Keratinocyte (primary cell): ENCODE results near the gene HLA-DOB. TPM values are rescaled to one million over a fixed set of nuclear protein-coding genes. Genes with fewer than 3 reads are reported as not detected.

ENCODE experiments used
- DNase-seq: peaks from one replicate; pipeline ENCODE4 v3.0.0-alpha.2; 2011; ENCODE audit warnings: low read depth, missing footprints, low spot score
- FAIRE-seq: peaks from 2 replicates; lab custom pipeline; 2011; peaks lifted over from hg19 to GRCh38; lab: Jason Lieb, UNC
- H2AFZ ChIP-seq: 2 replicates; pipeline ENCODE4 v1.6.0; 2012; ENCODE audit warnings: low read length, control low read depth, inconsistent platforms; ENCODE audit not compliant: control insufficient read depth
- H3K27ac ChIP-seq: 2 replicates; pipeline ENCODE4 v1.5.1; 2011; ENCODE audit warnings: low read length; ENCODE audit not compliant: control insufficient read depth, insufficient read depth
- H3K27me3 ChIP-seq: 3 replicates; pipeline ENCODE4 v1.6.0; 2011; ENCODE audit warnings: low read length; ENCODE audit not compliant: control insufficient read depth, insufficient read depth; ENCODE audit errors: extremely low read depth
- H3K36me3 ChIP-seq, 2 experiments: 2 replicates in 1 of 2; 3 replicates in 1 of 2; pipeline ENCODE4 v1.5.1; 2011; ENCODE audit warnings: low read length in 2 of 2, mild to moderate bottlenecking in 1 of 2; ENCODE audit not compliant: control insufficient read depth in 2 of 2, insufficient read depth in 2 of 2; ENCODE audit errors: extremely low read depth in 1 of 2
- H3K4me1 ChIP-seq: 3 replicates; pipeline ENCODE4 v1.5.1; 2011; ENCODE audit warnings: low read length; ENCODE audit not compliant: control insufficient read depth, insufficient read depth; ENCODE audit errors: extremely low read depth
- H3K4me2 ChIP-seq: 3 replicates; pipeline ENCODE4 v1.6.0; 2011; ENCODE audit warnings: low read depth, low read length; ENCODE audit not compliant: control insufficient read depth, insufficient read depth; ENCODE audit errors: extremely low read depth
- H3K4me3 ChIP-seq, 3 experiments: fragments of 200-600 bp in 1 of 3; sonication (generic) in 1 of 3; 2 replicates in 2 of 3; 3 replicates in 1 of 3; pipeline ENCODE4 v1.5.1; 2011 to 2016; ENCODE audit warnings: low read length in 3 of 3, mild to moderate bottlenecking in 3 of 3, control low read depth in 2 of 3, inconsistent platforms in 1 of 3, low read depth in 1 of 3, mixed read lengths in 1 of 3, mixed run types in 1 of 3, moderate library complexity in 1 of 3; ENCODE audit not compliant: control insufficient read depth in 2 of 3, insufficient read depth in 2 of 3; ENCODE audit errors: extremely low read depth in 1 of 3
- H3K79me2 ChIP-seq: 2 replicates; pipeline ENCODE4 v1.6.0; 2012; ENCODE audit warnings: low read length; ENCODE audit not compliant: control insufficient read depth, insufficient read depth
- H3K9ac ChIP-seq: 3 replicates; pipeline ENCODE4 v1.6.0; 2011; ENCODE audit warnings: low read length; ENCODE audit not compliant: control insufficient read depth, insufficient read depth; ENCODE audit errors: extremely low read depth
- H3K9me1 ChIP-seq: 3 replicates; pipeline ENCODE4 v1.6.0; 2011; ENCODE audit warnings: low read length; ENCODE audit not compliant: control insufficient read depth, insufficient read depth; ENCODE audit errors: extremely low read depth
- H3K9me3 ChIP-seq: 2 replicates; pipeline ENCODE4 v1.5.1; 2012; ENCODE audit warnings: low read depth, low read length; ENCODE audit not compliant: control insufficient read depth
- H4K20me1 ChIP-seq: 3 replicates; pipeline ENCODE4 v1.6.0; 2011; ENCODE audit warnings: low read length; ENCODE audit not compliant: control insufficient read depth, insufficient read depth; ENCODE audit errors: extremely low read depth
- EZH2 ChIP-seq: IDR thresholded peaks from one replicate; pipeline ENCODE4 v1.6.1; 2012; ENCODE audit warnings: inconsistent platforms, mild to moderate bottlenecking, low read length, moderate library complexity
- dilution Hi-C: fragments of 300-500 bp; cut with MboI; formaldehyde crosslinking; loops from one replicate; pipeline ENCODE4 v1.7.0; 2020; ENCODE audit warnings: low sequenced_read_pairs; ENCODE audit not compliant: extremely low pct_ligation_motif_present
- polyA plus RNA-seq, 5 experiments: library from polyadenylated mRNA; depleted of rRNA in 3 of 5; stranded (reverse) in 3 of 5; stranded (forward) in 1 of 5; unstranded in 1 of 5; fragments of >200 nt; gene quantifications; 1 replicate in 1 of 5; 2 replicates in 3 of 5; 3 replicates in 1 of 5; pipeline versions ENCODE4 v1.2.1 to v1.2.3, GENCODE V29; 2011 to 2012; ENCODE audit warnings: missing spikeins in 2 of 5, low read depth in 1 of 5, low replicate concordance in 1 of 5
- TF ChIP-seq, protein P1 (sequence below), 3 experiments: IDR thresholded peaks in 1 of 3; conservative IDR thresholded peaks in 1 of 3; optimal IDR thresholded peaks in 1 of 3; 2 replicates in 2 of 3; 3 replicates in 1 of 3; pipeline versions ENCODE3 to v1.5.1; 2011; ENCODE audit warnings: low read length in 3 of 3, mild to moderate bottlenecking in 3 of 3, moderate library complexity in 2 of 3, control low read depth in 1 of 3, inconsistent platforms in 1 of 3; ENCODE audit not compliant: insufficient read depth in 2 of 3; ENCODE audit errors: extremely low read depth in 1 of 3

Gene HLA-DOB
- polyA plus RNA-seq, 1 donor (not counting 4 experiments of a cell fraction or from before 2014, with no cell fraction given): 12.5 TPM

DNA sequence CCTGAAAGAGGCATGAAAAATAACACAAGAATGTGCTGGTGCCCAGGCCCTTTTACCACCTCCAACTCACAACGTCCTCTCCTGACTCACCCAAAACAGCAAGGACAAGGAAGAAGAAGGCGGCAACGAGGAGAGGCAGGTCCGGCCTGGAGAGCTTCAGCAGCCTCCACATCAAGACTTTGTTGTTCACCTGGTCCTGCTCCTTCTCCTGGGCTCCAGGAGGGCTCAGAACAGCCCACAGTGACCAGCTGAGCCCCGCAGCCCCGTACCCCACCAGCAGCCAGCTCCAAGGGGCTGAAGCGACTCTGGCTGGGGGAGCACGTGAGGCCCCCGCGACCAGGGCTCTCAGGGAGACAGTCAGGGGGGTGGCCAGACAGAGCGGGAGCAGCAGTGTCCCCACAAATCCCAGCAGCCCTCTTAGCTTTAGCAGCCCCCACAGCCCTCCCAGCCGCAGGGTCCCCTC, 20.9 kb upstream of the HLA-DOB start:
- FAIRE-seq (peak; percentile 46), DNase-seq (peak; percentile 53)
- no peaks in the 10 kb centered on the region for H3K27me3 ChIP-seq

GRCh38 chr6:32836873-32837272, 20.1 kb upstream of the HLA-DOB start:
- peaks cover 15% of the 10 kb centered on the region for H3K4me1 ChIP-seq
- H3K9me3 ChIP-seq: no peaks in the 10 kb centered on the region
- no peaks in the 10 kb centered on the region for H3K9me1 ChIP-seq
- no peak overlapping the region for H3K27ac ChIP-seq
- no peak for DNase-seq
- peaks cover 22% of the 10 kb centered on the region for H3K79me2 ChIP-seq
- peak overlapping the region in 2 of 3 experiments; percentile 67 to 86 for H3K4me3 ChIP-seq
- H3K9ac ChIP-seq: no peak overlapping the region
- peak overlapping the region; percentile 92 for H3K4me2 ChIP-seq
- no peak for FAIRE-seq
- H2AFZ ChIP-seq: no peak overlapping the region
- dilution Hi-C loops: no loop called here
- peaks cover 7 to 16% of the 10 kb centered on the region in 2 experiments for H3K36me3 ChIP-seq
- no peaks in the 10 kb centered on the region for H4K20me1 ChIP-seq
- no peaks in the 10 kb centered on the region for H3K27me3 ChIP-seq
- TF ChIP-seq, protein P1, sequence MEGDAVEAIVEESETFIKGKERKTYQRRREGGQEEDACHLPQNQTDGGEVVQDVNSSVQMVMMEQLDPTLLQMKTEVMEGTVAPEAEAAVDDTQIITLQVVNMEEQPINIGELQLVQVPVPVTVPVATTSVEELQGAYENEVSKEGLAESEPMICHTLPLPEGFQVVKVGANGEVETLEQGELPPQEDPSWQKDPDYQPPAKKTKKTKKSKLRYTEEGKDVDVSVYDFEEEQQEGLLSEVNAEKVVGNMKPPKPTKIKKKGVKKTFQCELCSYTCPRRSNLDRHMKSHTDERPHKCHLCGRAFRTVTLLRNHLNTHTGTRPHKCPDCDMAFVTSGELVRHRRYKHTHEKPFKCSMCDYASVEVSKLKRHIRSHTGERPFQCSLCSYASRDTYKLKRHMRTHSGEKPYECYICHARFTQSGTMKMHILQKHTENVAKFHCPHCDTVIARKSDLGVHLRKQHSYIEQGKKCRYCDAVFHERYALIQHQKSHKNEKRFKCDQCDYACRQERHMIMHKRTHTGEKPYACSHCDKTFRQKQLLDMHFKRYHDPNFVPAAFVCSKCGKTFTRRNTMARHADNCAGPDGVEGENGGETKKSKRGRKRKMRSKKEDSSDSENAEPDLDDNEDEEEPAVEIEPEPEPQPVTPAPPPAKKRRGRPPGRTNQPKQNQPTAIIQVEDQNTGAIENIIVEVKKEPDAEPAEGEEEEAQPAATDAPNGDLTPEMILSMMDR (optimal IDR thresholded peaks at IDR 0.05 in 1 of 3, IDR thresholded peaks at IDR 0.05 in 1 of 3, conservative IDR thresholded peaks at IDR 0.05 in 1 of 3; ENCODE audit: extremely low read depth in 1 of 3, insufficient read depth in 2 of 3, low read length in 3 of 3): no peak
- TF ChIP-seq EZH2: no peak

More for the DNA sequence above, 20.9 kb upstream of the HLA-DOB start:
- H3K27ac ChIP-seq: peak overlapping the region; percentile 76
- peaks cover 4 to 15% of the 10 kb centered on the region in 2 experiments for H3K36me3 ChIP-seq
- H3K9me3 ChIP-seq: no peaks in the 10 kb centered on the region
- H3K4me3 ChIP-seq: peak overlapping the region; percentile 67 to 86 (median 71)
- peak overlapping the region; percentile 81 for H3K9ac ChIP-seq
- dilution Hi-C loops: no loop called here
- H3K4me1 ChIP-seq: peaks cover 23% of the 10 kb centered on the region
- H3K79me2 ChIP-seq: peaks cover 22% of the 10 kb centered on the region
- no peak for TF ChIP-seq EZH2
- TF ChIP-seq, protein P1 (optimal IDR thresholded peaks at IDR 0.05 in 1 of 3, IDR thresholded peaks at IDR 0.05 in 1 of 3, conservative IDR thresholded peaks at IDR 0.05 in 1 of 3; ENCODE audit: extremely low read depth in 1 of 3, insufficient read depth in 2 of 3, low read length in 3 of 3): no peak
- no peaks in the 10 kb centered on the region for H3K9me1 ChIP-seq
- H2AFZ ChIP-seq: peak overlapping the region; percentile 34
- no peaks in the 10 kb centered on the region for H4K20me1 ChIP-seq
- H3K4me2 ChIP-seq: peak overlapping the region; percentile 92
